Fibroblast of lung (primary cell): ENCODE data around the gene RUSC1. TPM values are rescaled to one million over a fixed set of nuclear protein-coding genes. Genes with fewer than 3 reads are reported as not detected.

Source experiments
- DNase-seq, 2 donors: peaks; one replicate each; pipeline versions ENCODE4 v3.0.0 to v3.0.0-alpha.2; 2010; ENCODE audit warnings: low read depth in 2 of 2
- H2AFZ ChIP-seq: 2 replicates; pipeline ENCODE4 v1.5.1; 2012; ENCODE audit warnings: low read length, control low read depth, inconsistent platforms
- H3K27ac ChIP-seq: 2 replicates; pipeline ENCODE4 v1.5.1; 2011; ENCODE audit warnings: low read length, control low read depth; ENCODE audit not compliant: insufficient read depth
- H3K27me3 ChIP-seq: 2 replicates; pipeline ENCODE4 v1.5.1; 2011; ENCODE audit warnings: mild to moderate bottlenecking, low read length; ENCODE audit not compliant: control insufficient read depth, insufficient read depth
- H3K36me3 ChIP-seq: 2 replicates; pipeline ENCODE4 v1.5.1; 2011; ENCODE audit warnings: low read length; ENCODE audit not compliant: control insufficient read depth, insufficient read depth
- H3K4me1 ChIP-seq: 2 replicates; pipeline ENCODE4 v1.5.1; 2011; ENCODE audit warnings: low read length; ENCODE audit not compliant: control insufficient read depth, insufficient read depth; ENCODE audit errors: extremely low read depth
- H3K4me2 ChIP-seq: 2 replicates; pipeline ENCODE4 v1.5.1; 2011; ENCODE audit warnings: low read length, control low read depth; ENCODE audit not compliant: insufficient read depth; ENCODE audit errors: extremely low read depth
- H3K4me3 ChIP-seq, 4 experiments: fragments of 200-600 bp in 1 of 4; sonication (generic) in 1 of 4; replicated peaks in 1 of 4; 2 replicates each; pipeline ENCODE4 v1.5.1; 2011 to 2016; ENCODE audit warnings: low read length in 4 of 4, low read depth in 3 of 4, mild to moderate bottlenecking in 3 of 4, control low read depth in 2 of 4, inconsistent platforms in 1 of 4, mixed read lengths in 1 of 4; ENCODE audit not compliant: insufficient read depth in 1 of 4; ENCODE audit errors: control extremely low read depth in 1 of 4
- H3K79me2 ChIP-seq: 2 replicates; pipeline ENCODE4 v1.5.1; 2012; ENCODE audit warnings: mild to moderate bottlenecking, low read length, inconsistent platforms; ENCODE audit not compliant: control insufficient read depth, insufficient read depth
- H3K9ac ChIP-seq: 2 replicates; pipeline ENCODE4 v1.5.1; 2011; ENCODE audit warnings: mild to moderate bottlenecking, low read length, control low read depth; ENCODE audit not compliant: insufficient read depth
- H3K9me3 ChIP-seq: 2 replicates; pipeline ENCODE4 v1.5.1; 2012; ENCODE audit warnings: low read depth, low read length; ENCODE audit not compliant: control insufficient read depth, insufficient read depth
- H4K20me1 ChIP-seq: 2 replicates; pipeline ENCODE4 v1.5.1; 2011; ENCODE audit warnings: low read length; ENCODE audit not compliant: control insufficient read depth, insufficient read depth; ENCODE audit errors: extremely low read depth
- CTCF ChIP-seq, 2 donors: IDR thresholded peaks in 1 of 2; conservative IDR thresholded peaks in 1 of 2; 1 replicate in 1 of 2; 2 replicates in 1 of 2; pipeline ENCODE4 v1.5.1; 2011 to 2012; ENCODE audit warnings: low read length in 2 of 2, control low read depth in 1 of 2, inconsistent platforms in 1 of 2, low read depth in 1 of 2, mild to moderate bottlenecking in 1 of 2
- EZH2 ChIP-seq: IDR thresholded peaks from 2 replicates; pipeline ENCODE4 v1.5.1; 2012; ENCODE audit warnings: low read length, control low read depth, mild to moderate bottlenecking; ENCODE audit errors: missing control alignments
- polyA plus RNA-seq, 2 donors: library from polyadenylated mRNA; depleted of rRNA in 1 of 2; stranded (reverse) in 1 of 2; unstranded in 1 of 2; fragments of >200 nt; gene quantifications; 2 replicates each; pipeline ENCODE4 v1.2.1, GENCODE V29; 2011 to 2012; ENCODE audit warnings: missing spikeins in 1 of 2
- total RNA-seq: library from RNA; depleted of rRNA; stranded (reverse); fragments of >200 nt; gene quantifications from 2 replicates; pipeline ENCODE4 v1.2.1, GENCODE V29; 2014

The RUSC1 gene
- total and polyA plus RNA-seq, 2 donors (not counting 1 experiment from before 2014, with no cell fraction given), result 12.6 to 16.4 TPM

GRCh38 chr1:155293086-155293749 is 27.5 kb upstream of the RUSC1 start:
- Histone ChIP-seq H3K27me3 (peaks cover 42% of the 10 kb centered on the region), H2AFZ (no peak overlapping the region), H3K4me3 (no peak overlapping the region), H3K36me3 (no peaks in the 10 kb centered on the region), H3K79me2 (no peaks in the 10 kb centered on the region), H3K4me1 (no peaks in the 10 kb centered on the region), H3K27ac (no peak overlapping the region), H3K9me3 (no peaks in the 10 kb centered on the region), H4K20me1 (no peaks in the 10 kb centered on the region), H3K9ac (no peak overlapping the region), H3K4me2 (no peak overlapping the region)
- TF ChIP-seq CTCF (conservative IDR thresholded peaks at IDR 0.05 in 1 of 2, IDR thresholded peaks at IDR 0.05 in 1 of 2; ENCODE audit: low read depth in 1 of 2, low read length in 2 of 2), result no peak
- TF ChIP-seq EZH2, result no peak
- DNase-seq, result no peak

DNA sequence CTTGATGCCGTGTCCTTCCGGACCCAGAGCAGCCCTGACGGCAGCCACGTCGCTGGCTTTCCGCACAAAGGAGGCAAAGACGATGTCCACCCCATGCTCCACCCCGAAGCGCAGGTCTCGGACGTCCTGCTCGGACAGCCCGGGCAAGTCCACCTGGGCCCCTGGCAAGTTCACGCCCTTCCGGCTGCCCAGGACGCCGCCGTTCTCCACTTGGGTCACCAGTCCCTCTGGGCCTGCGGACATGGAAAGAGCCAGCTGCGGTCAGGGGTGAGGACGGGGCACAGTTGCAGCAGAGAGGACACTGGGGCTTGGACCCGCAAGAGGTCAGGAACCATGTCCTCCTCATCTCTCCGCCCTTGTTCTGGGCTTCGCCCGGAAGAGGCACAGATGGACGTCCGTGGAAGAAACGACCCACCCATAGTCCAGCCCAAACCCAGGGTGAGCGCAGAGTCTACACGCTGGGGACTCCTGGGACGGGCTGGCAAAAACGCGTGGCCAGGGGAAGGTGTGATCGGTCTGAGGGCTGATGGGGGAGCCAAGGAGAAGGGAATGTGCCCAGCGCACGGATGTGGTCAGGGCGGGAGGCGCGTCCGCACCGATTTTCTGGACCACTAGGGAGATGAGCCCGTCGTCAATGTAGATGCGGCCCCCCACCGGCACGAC is 26.0 kb upstream of the RUSC1 start:
- DNase-seq, result no peak
- Histone ChIP-seq H4K20me1 (no peaks in the 10 kb centered on the region), H3K4me2 (no peak overlapping the region), H3K9ac (no peak overlapping the region), H3K27ac (no peak overlapping the region), H3K36me3 (no peaks in the 10 kb centered on the region), H2AFZ (no peak overlapping the region), H3K4me3 (no peak overlapping the region), H3K9me3 (no peaks in the 10 kb centered on the region), H3K4me1 (no peaks in the 10 kb centered on the region), H3K27me3 (peaks cover 42% of the 10 kb centered on the region), H3K79me2 (no peaks in the 10 kb centered on the region)
- no peak for TF ChIP-seq CTCF (conservative IDR thresholded peaks at IDR 0.05 in 1 of 2, IDR thresholded peaks at IDR 0.05 in 1 of 2; ENCODE audit: low read depth in 1 of 2, low read length in 2 of 2)
- peak; percentile 71 for TF ChIP-seq EZH2

DNA sequence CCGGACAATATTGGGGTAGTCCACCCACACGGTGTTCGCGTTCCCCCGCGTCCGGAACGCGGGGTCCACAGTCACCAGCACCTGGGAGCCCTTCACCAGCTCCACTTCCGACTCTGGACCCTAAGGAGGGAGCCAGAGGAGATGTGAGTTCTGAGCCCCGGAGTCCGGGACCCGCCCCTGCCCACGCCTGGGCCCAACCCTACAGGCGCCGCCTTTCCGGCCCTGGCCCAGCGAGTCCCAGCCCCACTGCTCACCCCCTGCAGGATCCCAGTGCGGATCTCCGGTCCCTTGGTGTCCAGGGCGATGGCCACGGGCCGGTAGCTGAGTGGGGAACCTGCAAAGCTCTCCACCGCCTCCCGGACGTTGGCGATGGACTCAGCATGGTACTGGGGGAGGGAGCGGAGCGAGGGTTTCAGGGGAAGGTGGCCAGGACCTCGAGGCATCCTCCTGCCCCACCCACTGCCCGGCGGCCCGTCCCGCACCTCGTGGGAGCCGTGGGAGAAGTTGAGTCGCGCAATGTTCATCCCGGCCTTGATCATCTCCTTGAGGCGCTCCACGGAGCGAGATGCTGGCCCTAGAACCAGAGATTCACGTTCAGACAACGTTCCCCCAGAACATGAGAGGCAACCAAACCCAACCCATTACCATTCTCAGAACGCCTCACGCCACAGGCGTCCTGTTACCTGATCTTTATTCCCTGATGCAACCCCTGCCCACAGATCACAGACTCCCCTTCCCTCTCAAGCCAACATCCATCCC is 25.3 kb upstream of the RUSC1 start:
- H3K9ac ChIP-seq, result no peak overlapping the region
- no peak overlapping the region for H3K27ac ChIP-seq
- no peak overlapping the region for H2AFZ ChIP-seq
- peaks cover 42% of the 10 kb centered on the region for H3K27me3 ChIP-seq
- H3K9me3 ChIP-seq, result no peaks in the 10 kb centered on the region
- no peak overlapping the region for H3K4me2 ChIP-seq
- no peak for TF ChIP-seq CTCF (conservative IDR thresholded peaks at IDR 0.05 in 1 of 2, IDR thresholded peaks at IDR 0.05 in 1 of 2; ENCODE audit: low read depth in 1 of 2, low read length in 2 of 2)
- peak; percentile 64 for TF ChIP-seq EZH2
- H3K79me2 ChIP-seq, result no peaks in the 10 kb centered on the region
- no peak for DNase-seq
- no peak overlapping the region for H3K4me3 ChIP-seq
- H3K36me3 ChIP-seq, result no peaks in the 10 kb centered on the region
- no peaks in the 10 kb centered on the region for H4K20me1 ChIP-seq
- H3K4me1 ChIP-seq, result no peaks in the 10 kb centered on the region
